GM18907 (cell line): Measurements from ENCODE around the gene EXOC3.

Experiments
- ATAC-seq: cut with Tn5 transposase; IDR thresholded peaks from one replicate; pipeline ENCODE4 v1.9.1; 2021; ENCODE audit warnings: mild to moderate bottlenecking, moderate library complexity; ENCODE audit not compliant: unreplicated experiment

The EXOC3 gene

GRCh38 chr5:454936-455335, 12.0 kb downstream of the EXOC3 start:
- ATAC-seq = no peak

GRCh38 chr5:455806-456205, 12.8 kb downstream of the EXOC3 start:
- ATAC-seq = no peak

GRCh38 chr5:456351-457194, 13.6 kb downstream of the EXOC3 start:
- no peak for ATAC-seq

GRCh38 chr5:457195-457961, 14.4 kb downstream of the EXOC3 start:
- no peak for ATAC-seq

GRCh38 chr5:458547-459353, 15.8 kb downstream of the EXOC3 start:
- peak; percentile 57 for ATAC-seq

GRCh38 chr5:459562-460272, 16.7 kb downstream of the EXOC3 start:
- ATAC-seq = no peak

GRCh38 chr5:460273-460625, 17.3 kb downstream of the EXOC3 start:
- no peak for ATAC-seq

- ATAC-seq = no peak
Observed at GRCh38 chr5:462051-462481, 19.1 kb downstream of the EXOC3 start.

GRCh38 chr5:463301-463700, 20.3 kb downstream of the EXOC3 start:
- no peak for ATAC-seq

GRCh38 chr5:463952-464351, 21.0 kb downstream of the EXOC3 start:
- no peak for ATAC-seq

- no peak for ATAC-seq
Observed at GRCh38 chr5:464446-464842, 21.5 kb downstream of the EXOC3 start.

- ATAC-seq = no peak
Observed at GRCh38 chr5:464843-465590, 22.0 kb downstream of the EXOC3 start.

GRCh38 chr5:465591-466403, 22.8 kb downstream of the EXOC3 start:
- no peak for ATAC-seq

GRCh38 chr5:466661-467310, 23.8 kb downstream of the EXOC3 start:
- ATAC-seq = no peak

GRCh38 chr5:468401-468800, 25.4 kb downstream of the EXOC3 start:
- no peak for ATAC-seq

GRCh38 chr5:469752-470483, 26.9 kb downstream of the EXOC3 start:
- no peak for ATAC-seq

- no peak for ATAC-seq
Observed at GRCh38 chr5:470961-471749, 28.2 kb downstream of the EXOC3 start.
